H9 (cell line): ENCODE measurements around the gene WDR83. TPM values are rescaled to one million over a fixed set of nuclear protein-coding genes. Genes with fewer than 3 reads are reported as not detected.
"Not testable (repeated sequence)": the region's sequence is repeated elsewhere in the genome, so short reads cannot be mapped to it uniquely, and the experiment has no call there.

Experiments
- DNase-seq: peaks from one replicate; pipeline ENCODE4 v3.0.0-alpha.2; 2017
- H2AFZ ChIP-seq: one replicate; pipeline ENCODE4 v1.6.1; 2013; ENCODE audit warnings: mild to moderate bottlenecking, low read length, control low read depth, moderate library complexity
- H2AK5ac ChIP-seq: 2 replicates; pipeline ENCODE4 v1.6.1; 2013; ENCODE audit warnings: low read length, control low read depth, mixed read lengths; ENCODE audit not compliant: insufficient read length
- H2BK120ac ChIP-seq: one replicate; pipeline ENCODE4 v1.6.1; 2013; ENCODE audit warnings: low read depth, mild to moderate bottlenecking, low read length, control low read depth, inconsistent platforms; ENCODE audit not compliant: poor library complexity, severe bottlenecking
- H2BK12ac ChIP-seq: 2 replicates; pipeline ENCODE4 v1.6.1; 2013; ENCODE audit warnings: low read length, control low read depth, mixed read lengths, low read depth; ENCODE audit not compliant: insufficient read length
- H2BK15ac ChIP-seq: 2 replicates; pipeline ENCODE4 v1.6.1; 2013; ENCODE audit warnings: low read depth, low read length, control low read depth
- H2BK20ac ChIP-seq: one replicate; pipeline ENCODE4 v1.6.1; 2013; ENCODE audit warnings: low read depth, mild to moderate bottlenecking, low read length, control low read depth, inconsistent platforms; ENCODE audit not compliant: poor library complexity, severe bottlenecking
- H2BK5ac ChIP-seq: 2 replicates; pipeline ENCODE4 v1.6.1; 2013; ENCODE audit warnings: low read length, control low read depth, mixed read lengths; ENCODE audit not compliant: insufficient read length
- H3K14ac ChIP-seq: 2 replicates; pipeline ENCODE4 v1.6.1; 2013; ENCODE audit warnings: low read length, control low read depth; ENCODE audit not compliant: insufficient read depth
- H3K18ac ChIP-seq: 2 replicates; pipeline ENCODE4 v1.6.1; 2013; ENCODE audit warnings: low read depth, mild to moderate bottlenecking, mixed read lengths, low read length, control low read depth; ENCODE audit not compliant: insufficient read length
- H3K23ac ChIP-seq: 2 replicates; pipeline ENCODE4 v1.6.1; 2013; ENCODE audit warnings: low read length, control low read depth, mixed read lengths, low read depth; ENCODE audit not compliant: insufficient read length
- H3K23me2 ChIP-seq: 2 replicates; pipeline ENCODE4 v1.6.1; 2013; ENCODE audit warnings: low read depth, mild to moderate bottlenecking, mixed read lengths, low read length, control low read depth; ENCODE audit not compliant: insufficient read length, poor library complexity, severe bottlenecking
- H3K27ac ChIP-seq: 2 replicates; pipeline ENCODE4 v1.5.1; 2013; ENCODE audit warnings: low read length, control low read depth, mixed read lengths, low read depth; ENCODE audit not compliant: insufficient read length
- H3K27me3 ChIP-seq: 2 replicates; pipeline ENCODE4 v1.6.1; 2013; ENCODE audit warnings: low read length, control low read depth, inconsistent platforms; ENCODE audit not compliant: insufficient read depth
- H3K4ac ChIP-seq: 2 replicates; pipeline ENCODE4 v1.6.1; 2013; ENCODE audit warnings: low read depth, mild to moderate bottlenecking, control low read depth, inconsistent platforms, low read length, moderate library complexity
- H3K4me1 ChIP-seq: 2 replicates; pipeline ENCODE4 v1.6.1; 2013; ENCODE audit warnings: low read length, control low read depth, inconsistent platforms; ENCODE audit not compliant: insufficient read depth
- H3K4me2 ChIP-seq: 2 replicates; pipeline ENCODE4 v1.6.1; 2013; ENCODE audit warnings: low read length, control low read depth, mixed read lengths; ENCODE audit not compliant: insufficient read length, insufficient read depth
- H3K56ac ChIP-seq: 2 replicates; pipeline ENCODE4 v1.6.1; 2013; ENCODE audit warnings: low read depth, mild to moderate bottlenecking, mixed read lengths, low read length, control low read depth; ENCODE audit not compliant: insufficient read length
- H3K79me1 ChIP-seq: 2 replicates; pipeline ENCODE4 v1.6.1; 2013; ENCODE audit warnings: low read depth, mild to moderate bottlenecking, moderate library complexity, low read length, control low read depth, inconsistent platforms; ENCODE audit not compliant: insufficient read depth, poor library complexity, severe bottlenecking
- H3K79me2 ChIP-seq: 2 replicates; pipeline ENCODE4 v1.6.1; 2013; ENCODE audit warnings: low read length, control low read depth, inconsistent platforms; ENCODE audit not compliant: insufficient read depth
- H3K9ac ChIP-seq: 2 replicates; pipeline ENCODE4 v1.6.1; 2013; ENCODE audit warnings: low read length, control low read depth, mixed read lengths; ENCODE audit not compliant: insufficient read length; ENCODE audit errors: extremely low read depth
- H3K9me3 ChIP-seq: one replicate; pipeline ENCODE4 v1.6.1; 2013; ENCODE audit warnings: low read depth, low read length, inconsistent platforms; ENCODE audit not compliant: control insufficient read depth
- H3T11ph ChIP-seq: one replicate; pipeline ENCODE4 v1.6.1; 2013; ENCODE audit warnings: mild to moderate bottlenecking, low read length, control low read depth, inconsistent platforms
- H4K20me1 ChIP-seq: one replicate; pipeline ENCODE4 v1.6.1; 2013; ENCODE audit not compliant: control insufficient read depth, insufficient read length, insufficient read depth
- H4K5ac ChIP-seq: 2 replicates; pipeline ENCODE4 v1.6.1; 2013; ENCODE audit warnings: low read depth, mild to moderate bottlenecking, mixed read lengths, low read length, control low read depth; ENCODE audit not compliant: insufficient read length
- H4K8ac ChIP-seq: replicated peaks from 2 replicates; pipeline ENCODE4 v1.6.1; 2013; ENCODE audit warnings: low read length, control low read depth, mixed read lengths, low read depth; ENCODE audit not compliant: insufficient read length
- H4K91ac ChIP-seq: 2 replicates; pipeline ENCODE4 v1.6.1; 2013; ENCODE audit warnings: low read depth, mild to moderate bottlenecking, moderate library complexity, mixed read lengths, low read length, control low read depth; ENCODE audit not compliant: insufficient read length
- H3K27ac Mint-ChIP-seq, 3 experiments: 2 replicates in 2 of 3; 3 replicates in 1 of 3; pipeline ENCODE4 v1.8.0; 2020 to 2021; ENCODE audit warnings: mixed read lengths in 3 of 3, mild to moderate bottlenecking in 1 of 3, moderate library complexity in 1 of 3
- H3K27me3 Mint-ChIP-seq: 2 replicates; pipeline ENCODE4 v1.8.0; 2021; ENCODE audit warnings: low read depth, mild to moderate bottlenecking, moderate library complexity, mixed read lengths
- H3K36me3 Mint-ChIP-seq, 3 experiments: 2 replicates in 2 of 3; 3 replicates in 1 of 3; pipeline ENCODE4 v1.8.0; 2020 to 2021; ENCODE audit warnings: low read depth in 3 of 3, mixed read lengths in 3 of 3; ENCODE audit not compliant: insufficient read depth in 1 of 3
- H3K4me1 Mint-ChIP-seq, 2 experiments: 2 replicates each; pipeline ENCODE4 v1.8.0; 2020; ENCODE audit warnings: mixed read lengths in 2 of 2
- H3K4me3 Mint-ChIP-seq, 2 experiments: 2 replicates in 1 of 2; 3 replicates in 1 of 2; pipeline ENCODE4 v1.8.0; 2020 to 2021; ENCODE audit warnings: mild to moderate bottlenecking in 2 of 2, mixed read lengths in 2 of 2, moderate library complexity in 1 of 2
- H3K9me3 Mint-ChIP-seq, 2 experiments: 2 replicates in 1 of 2; 3 replicates in 1 of 2; pipeline ENCODE4 v1.8.0; 2020; ENCODE audit warnings: mild to moderate bottlenecking in 2 of 2, mixed read lengths in 2 of 2, moderate library complexity in 1 of 2
- WGBS: extraction: QIAGEN DNeasy Blood & Tissue Kit; methylation state at CpG from one replicate; pipeline ENCODE4 v1.1.7; 2013; ENCODE audit warnings: missing lambda C conversion rate, low lambda C conversion rate, mixed read lengths; ENCODE audit not compliant: insufficient read length; ENCODE audit errors: extremely low coverage; 5-methylcytosine and 5-hydroxymethylcytosine counted together
- total RNA-seq: library from RNA; stranded (reverse); gene quantifications from 2 replicates; pipeline ENCODE4 v1.2.1, GENCODE V29; 2021
- TF ChIP-seq, protein P1 (sequence below): fragments of 200-600 bp; sonication (generic); conservative IDR thresholded peaks from 3 replicates; pipeline ENCODE4 v1.8.0; 2021; ENCODE audit warnings: antibody characterized with exemption, mild to moderate bottlenecking

The WDR83 gene
- total RNA-seq, 1 experiment from 2014 or later: 21.0 TPM

DNA sequence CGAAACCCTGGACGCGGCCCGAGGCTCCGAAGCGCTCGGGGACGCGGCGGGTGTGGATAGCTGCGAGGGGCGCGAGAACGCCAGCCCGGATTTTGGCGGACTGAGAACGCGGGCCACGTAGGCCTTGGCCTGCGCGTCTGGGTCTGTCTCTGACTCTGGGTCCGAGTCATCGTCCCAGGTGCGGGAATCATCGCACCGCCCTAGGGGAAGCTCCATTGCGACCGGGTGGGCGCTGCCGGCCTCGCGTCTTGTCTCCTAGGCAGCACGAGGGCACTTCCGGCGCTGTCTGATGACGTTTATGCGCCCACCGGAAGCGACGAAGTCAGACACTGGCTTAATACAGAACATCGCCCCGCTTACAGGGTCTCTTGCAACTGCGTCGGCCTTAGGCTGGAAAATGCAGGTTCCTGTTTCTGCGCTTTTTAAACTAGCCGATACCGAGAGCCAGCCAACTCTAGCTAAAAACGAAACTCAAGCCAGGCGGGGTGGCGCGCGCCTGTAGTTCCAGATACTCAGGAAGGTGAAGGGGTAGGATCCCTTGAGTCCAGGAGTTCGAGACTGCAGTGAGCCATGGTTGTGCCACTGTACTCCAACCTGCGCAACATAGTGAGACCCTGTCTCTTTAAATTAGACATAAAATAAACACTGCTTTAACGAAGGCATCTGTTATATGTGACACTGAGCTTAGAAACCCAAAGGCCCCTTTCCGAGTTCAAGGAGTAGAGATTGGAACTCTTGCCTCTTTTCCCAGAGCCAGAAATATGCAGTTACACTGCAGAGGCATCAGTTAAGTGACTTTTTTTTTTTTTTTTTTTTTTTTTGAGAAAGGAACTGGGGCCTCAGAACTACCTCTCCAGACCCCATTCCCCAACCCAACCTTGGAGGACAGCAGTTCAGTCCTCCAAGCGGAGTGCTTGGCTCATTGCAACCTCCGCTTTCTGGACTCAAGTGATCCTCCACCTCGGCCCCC, 30.0 kb downstream of the WDR83 start, which contains the start of gene FBXW9:
Gene FBXW9 (minus strand): TSS at position 266 of the 970 bp plus-strand sequence. CDS start 50 bp downstream, at position 216.
- TF ChIP-seq, protein P1, sequence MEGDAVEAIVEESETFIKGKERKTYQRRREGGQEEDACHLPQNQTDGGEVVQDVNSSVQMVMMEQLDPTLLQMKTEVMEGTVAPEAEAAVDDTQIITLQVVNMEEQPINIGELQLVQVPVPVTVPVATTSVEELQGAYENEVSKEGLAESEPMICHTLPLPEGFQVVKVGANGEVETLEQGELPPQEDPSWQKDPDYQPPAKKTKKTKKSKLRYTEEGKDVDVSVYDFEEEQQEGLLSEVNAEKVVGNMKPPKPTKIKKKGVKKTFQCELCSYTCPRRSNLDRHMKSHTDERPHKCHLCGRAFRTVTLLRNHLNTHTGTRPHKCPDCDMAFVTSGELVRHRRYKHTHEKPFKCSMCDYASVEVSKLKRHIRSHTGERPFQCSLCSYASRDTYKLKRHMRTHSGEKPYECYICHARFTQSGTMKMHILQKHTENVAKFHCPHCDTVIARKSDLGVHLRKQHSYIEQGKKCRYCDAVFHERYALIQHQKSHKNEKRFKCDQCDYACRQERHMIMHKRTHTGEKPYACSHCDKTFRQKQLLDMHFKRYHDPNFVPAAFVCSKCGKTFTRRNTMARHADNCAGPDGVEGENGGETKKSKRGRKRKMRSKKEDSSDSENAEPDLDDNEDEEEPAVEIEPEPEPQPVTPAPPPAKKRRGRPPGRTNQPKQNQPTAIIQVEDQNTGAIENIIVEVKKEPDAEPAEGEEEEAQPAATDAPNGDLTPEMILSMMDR: no peak
- Mint-ChIP-seq H3K9me3 (no peaks in the 10 kb centered on the region), H3K4me1 (0 out of 4 replicates have a peak, but pooled peaks cover 0 to 2% of the 10 kb centered on the region in 2 experiments), H3K27me3 (no peaks in the 10 kb centered on the region; the same call in 1 of the 2 replicates), H3K36me3 (peaks cover 13 to 33% (median 25%) of the 10 kb centered on the region in 3 experiments; a peak in 6 of 7 replicates), H3K27ac (peak within 1 kb of the TSS; percentile 97 to 99 (median 98)), H3K4me3 (peak within 1 kb of the TSS; percentile 82 to 89)
- Histone ChIP-seq H2BK15ac (no peak within 1 kb of the TSS), H2AK5ac (no peak within 1 kb of the TSS), H2AFZ (no peak within 1 kb of the TSS), H2BK5ac (no peak within 1 kb of the TSS), H3K9ac (peak within 1 kb of the TSS; percentile 73), H3K23ac (no peak within 1 kb of the TSS), H3K4ac (no peak within 1 kb of the TSS), H3K79me2 (no peaks in the 10 kb centered on the region), H3K56ac (no peak within 1 kb of the TSS), H4K20me1 (peaks cover 3% of the 10 kb centered on the region), H2BK12ac (no peak within 1 kb of the TSS), H3K27ac (peak within 1 kb of the TSS; percentile 72), H4K5ac (no peak within 1 kb of the TSS), H3K23me2 (peaks cover 4% of the 10 kb centered on the region), H3K79me1 (no peaks in the 10 kb centered on the region), H3K18ac (peak within 1 kb of the TSS; percentile 51), H2BK120ac (no peak within 1 kb of the TSS), H3K4me1 (0 out of 2 replicates have a peak, but pooled peaks cover 2% of the 10 kb centered on the region), H3K9me3 (no peaks in the 10 kb centered on the region), H2BK20ac (no peak within 1 kb of the TSS), H4K91ac (no peak within 1 kb of the TSS), H3T11ph (no peak within 1 kb of the TSS), H3K4me2 (peak within 1 kb of the TSS; percentile 81), H3K27me3 (no peaks in the 10 kb centered on the region), H4K8ac (no peak within 1 kb of the TSS), H3K14ac (peak within 1 kb of the TSS; percentile 79; the same call in 1 of the 2 replicates)
- DNase-seq: peak; percentile 97
- no CpG with 5 or more reads among the region's 59 CpGs for WGBS

DNA sequence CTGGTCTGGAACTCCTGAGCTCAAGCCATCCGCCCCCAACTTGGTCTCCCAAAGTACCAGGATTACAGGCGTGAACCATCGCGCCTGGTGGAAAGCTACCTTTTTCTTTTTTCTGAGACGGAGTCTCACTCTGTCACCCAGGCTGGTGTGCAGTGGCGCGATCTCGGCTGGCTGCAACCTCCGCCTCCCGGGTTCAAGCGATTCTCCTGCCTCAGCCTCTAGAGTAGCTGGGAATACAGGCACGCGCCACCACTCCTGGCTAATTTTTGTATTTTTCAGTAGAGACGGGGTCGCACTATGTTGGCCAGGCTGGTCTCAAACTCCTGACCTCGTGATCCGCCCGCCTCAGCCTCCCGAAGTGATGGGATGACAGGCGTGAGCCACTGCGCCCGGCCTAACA, 30.8 kb downstream of the WDR83 start:
- not testable (repeated sequence) for DNase-seq, H3K9ac ChIP-seq, H2BK20ac ChIP-seq, H3K18ac ChIP-seq, H3K27me3 ChIP-seq, H3K9me3 ChIP-seq, H3K23ac ChIP-seq, H3K4me1 Mint-ChIP-seq, H3K79me1 ChIP-seq, H3T11ph ChIP-seq, H3K9me3 Mint-ChIP-seq, H3K14ac ChIP-seq, H4K8ac ChIP-seq, H2AK5ac ChIP-seq, H3K4ac ChIP-seq, H2AFZ ChIP-seq, H2BK120ac ChIP-seq, H3K27ac ChIP-seq, H4K91ac ChIP-seq, H3K4me1 ChIP-seq, H2BK5ac ChIP-seq, H4K20me1 ChIP-seq, H3K27me3 Mint-ChIP-seq, H3K79me2 ChIP-seq, H3K56ac ChIP-seq, H3K23me2 ChIP-seq, H2BK15ac ChIP-seq, H4K5ac ChIP-seq, H2BK12ac ChIP-seq
- no CpG with 5 or more reads among the region's 22 CpGs for WGBS
- peak overlapping the region in 1 of 3 experiments; percentile 62; a peak in 1 of 7 replicates for H3K27ac Mint-ChIP-seq
- H3K4me2 ChIP-seq: peak overlapping the region; percentile 81
- H3K4me3 Mint-ChIP-seq: peak overlapping the region; percentile 82 to 89
- peaks cover 18 to 41% (median 33%) of the 10 kb centered on the region in 3 experiments; a peak in 6 of 7 replicates for H3K36me3 Mint-ChIP-seq
